K562 (cell line): Measurements from ENCODE around the gene SH2D4B. TPM values are rescaled to one million over a fixed set of nuclear protein-coding genes. Genes with fewer than 3 reads are reported as not detected.

Experiments used
- BCOR ChIP-seq: fragments of 450-650 bp; IDR thresholded peaks from 2 replicates; pipeline ENCODE4 v1.6.1; 2016
- CBX1 ChIP-seq: sonication (generic); IDR thresholded peaks from 2 replicates; pipeline ENCODE4 v1.6.1; 2016; ENCODE audit warnings: antibody characterized with exemption, low read depth, mild to moderate bottlenecking
- CCAR2 ChIP-seq: fragments of 200-400 bp; formaldehyde crosslinking; IDR thresholded peaks from 2 replicates; pipeline ENCODE4 v1.6.1; 2017; ENCODE audit warnings: mild to moderate bottlenecking, low read depth, low read length
- DPF2 ChIP-seq: fragments of 450-650 bp; IDR thresholded peaks from 2 replicates; pipeline ENCODE4 v1.6.1; 2016
- ETS1 ChIP-seq: conservative IDR thresholded peaks from 2 replicates; pipeline ENCODE4 v1.6.1; 2011; ENCODE audit warnings: low read depth, mild to moderate bottlenecking, low read length; ENCODE audit not compliant: control insufficient read depth
- ETV6 ChIP-seq, 3 experiments: fragments of 150-350 bp in 1 of 3; sonication (generic) in 1 of 3; formaldehyde crosslinking in 1 of 3; IDR thresholded peaks; 2 replicates each; pipeline versions ENCODE4 v1.6.1 to v1.8.0; 2014 to 2022; ENCODE audit warnings: borderline replicate concordance in 2 of 3, low read depth in 2 of 3, antibody characterized with exemption in 1 of 3, low read length in 1 of 3, mild to moderate bottlenecking in 1 of 3, missing genetic modification reagents in 1 of 3
- FOS ChIP-seq: IDR thresholded peaks from 3 replicates; pipeline ENCODE4 v1.6.1; 2011; ENCODE audit not compliant: insufficient read length; ENCODE audit errors: extremely low read depth
- FOXO4 ChIP-seq: fragments of 450-650 bp; formaldehyde crosslinking; IDR thresholded peaks from 2 replicates; pipeline ENCODE4 v1.4.0; 2020; ENCODE audit warnings: mild to moderate bottlenecking, moderate library complexity
- FOXP1 ChIP-seq: sonication (generic); formaldehyde crosslinking; IDR thresholded peaks from 2 replicates; pipeline ENCODE4 v1.8.0; 2022; ENCODE audit warnings: mild to moderate bottlenecking, missing genetic modification reagents
- HCFC1 ChIP-seq: IDR thresholded peaks from 2 replicates; pipeline ENCODE4 v1.6.1; 2012; ENCODE audit warnings: low read depth, low read length, improper control_type of control experiment
- HMGXB4 ChIP-seq: sonication (generic); formaldehyde crosslinking; IDR thresholded peaks from 2 replicates; pipeline ENCODE4 v1.8.1; 2023; ENCODE audit warnings: mild to moderate bottlenecking, missing genetic modification reagents
- JUND ChIP-seq, 2 experiments: IDR thresholded peaks; 2 replicates in 1 of 2; 3 replicates in 1 of 2; pipeline ENCODE4 v1.6.1; 2011; ENCODE audit warnings: borderline replicate concordance in 2 of 2, low read depth in 2 of 2, low read length in 2 of 2, improper control_type of control experiment in 1 of 2, missing biosample characterization in 1 of 2, missing genetic modification characterization in 1 of 2, missing genetic modification reagents in 1 of 2
- MAZ ChIP-seq, 2 experiments: fragments of 450-650 bp in 1 of 2; sonication (generic) in 1 of 2; formaldehyde crosslinking; IDR thresholded peaks in 1 of 2; conservative IDR thresholded peaks in 1 of 2; 2 replicates each; pipeline versions ENCODE4 v1.4.0 to v1.5.0; 2020; ENCODE audit warnings: mild to moderate bottlenecking in 1 of 2, missing genetic modification reagents in 1 of 2
- MNT ChIP-seq, 2 experiments: fragments of 450-650 bp; conservative IDR thresholded peaks; 2 replicates each; pipeline ENCODE4 v1.6.1; 2017; ENCODE audit warnings: mild to moderate bottlenecking in 2 of 2, moderate library complexity in 2 of 2
- PATZ1 ChIP-seq: fragments of 250-450 bp; sonication (Bioruptor Pico); IDR thresholded peaks from 2 replicates; pipeline ENCODE4 v1.5.0; 2020; ENCODE audit warnings: mild to moderate bottlenecking, borderline replicate concordance
- PTBP1 ChIP-seq: fragments of 200-400 bp; formaldehyde crosslinking; IDR thresholded peaks from 2 replicates; pipeline ENCODE4 v1.6.1; 2017; ENCODE audit warnings: low read depth, low read length
- SIX5 ChIP-seq, 2 experiments: IDR thresholded peaks; 2 replicates each; pipeline ENCODE4 v1.6.1; 2011; ENCODE audit warnings: low read length in 2 of 2, borderline replicate concordance in 1 of 2, low read depth in 1 of 2, mild to moderate bottlenecking in 1 of 2, moderate library complexity in 1 of 2; ENCODE audit not compliant: insufficient read depth in 1 of 2
- TAF7 ChIP-seq: fragments of 450-650 bp; IDR thresholded peaks from 2 replicates; pipeline ENCODE4 v1.6.1; 2016; ENCODE audit warnings: missing genetic modification characterization, missing compliant biosample characterization
- ZNF184 ChIP-seq: sonication (generic); formaldehyde crosslinking; IDR thresholded peaks from 2 replicates; pipeline ENCODE4 v1.5.0; 2020; ENCODE audit warnings: missing genetic modification reagents
- ZNF3 ChIP-seq: fragments of 250-450 bp; sonication (Bioruptor Pico); IDR thresholded peaks from 2 replicates; pipeline ENCODE4 v1.5.0; 2021; ENCODE audit warnings: mild to moderate bottlenecking, moderate library complexity
- polyA plus RNA-seq, 8 experiments: library from polyadenylated mRNA; depleted of rRNA in 4 of 8; stranded (reverse) in 5 of 8; unstranded in 3 of 8; fragments of >200 nt; fragmentation: Nextera tagmentation in 2 of 8; fragmentation: Illumina TruSeq in 1 of 8; extraction: Ambion mirVana in 2 of 8; extraction: Trizol in 1 of 8; gene quantifications; 2 replicates each; pipeline versions ENCODE4 v1.2.1 to v1.2.3, GENCODE V29; 2011 to 2014; ENCODE audit warnings: inconsistent platforms in 1 of 8, missing spikeins in 1 of 8
- total RNA-seq, 7 experiments: library from RNA; depleted of rRNA in 6 of 7; stranded (reverse); fragments of >200 nt in 6 of 7; fragmentation: Illumina TruSeq in 2 of 7; extraction: Trizol in 2 of 7; gene quantifications; 2 replicates each; pipeline versions ENCODE4 v1.2.1 to v1.2.3, GENCODE V29; 2011 to 2021; ENCODE audit warnings: low replicate concordance in 1 of 7

Gene SH2D4B
- total and polyA plus RNA-seq, 9 of the 15 experiments (the other 6 are each of a cell fraction or from before 2014, with no cell fraction given), result 0.03 to 0.14 (median 0.04) TPM; not detected in 4

GRCh38 chr10:80684259-80684658, 146.6 kb downstream of the SH2D4B start (continued):
- no peak for TF ChIP-seq ETV6 (IDR thresholded peaks at IDR 0.05; ENCODE audit: borderline replicate concordance in 1 of 2, low read depth in 2 of 2, low read length in 1 of 2)
- no peak for TF ChIP-seq ETV6 (CRISPR knock-in tag; IDR thresholded peaks at IDR 0.05; ENCODE audit: borderline replicate concordance)
- TF ChIP-seq BCOR, result no peak
- peak; percentile 89 for TF ChIP-seq HCFC1
- TF ChIP-seq CBX1, result no peak
- TF ChIP-seq HMGXB4, result no peak
- no peak for TF ChIP-seq PATZ1 (CRISPR knock-in tag)
- TF ChIP-seq SIX5 (IDR thresholded peaks at IDR 0.05; ENCODE audit: borderline replicate concordance in 1 of 2, insufficient read depth in 1 of 2, low read depth in 1 of 2, low read length in 2 of 2), result peak; percentile 66 to 75
- no peak for TF ChIP-seq JUND (IDR thresholded peaks at IDR 0.05; ENCODE audit: borderline replicate concordance, low read depth, low read length)
- TF ChIP-seq JUND (tag; IDR thresholded peaks at IDR 0.05; ENCODE audit: borderline replicate concordance, low read depth, low read length), result no peak
- no peak for TF ChIP-seq ZNF3 (CRISPR knock-in tag)
- no peak for TF ChIP-seq CCAR2
- no peak for TF ChIP-seq ZNF184 (CRISPR knock-in tag)
- TF ChIP-seq DPF2, result no peak
- TF ChIP-seq MAZ (CRISPR knock-in tag; conservative IDR thresholded peaks at IDR 0.05 in 1 of 2, IDR thresholded peaks at IDR 0.05 in 1 of 2), result no peak
- no peak for TF ChIP-seq ETS1
- no peak for TF ChIP-seq TAF7 (tag)
- TF ChIP-seq FOXP1 (CRISPR knock-in tag), result no peak
- no peak for TF ChIP-seq FOXO4
- peak; percentile 35 to 48; a peak in 2 of 4 replicates for TF ChIP-seq MNT (conservative IDR thresholded peaks at IDR 0.05)
- no peak for TF ChIP-seq PTBP1
- peak; percentile 82 for TF ChIP-seq FOS
